Body of pancreas (tissue), 4 donors: Measurements from ENCODE around the gene AOC1. TPM values are rescaled to one million over a fixed set of nuclear protein-coding genes. Genes with fewer than 3 reads are reported as not detected.

ENCODE experiments used
- ATAC-seq: fragments of 150-250 bp; one replicate; pipeline ENCODE4 v1.9.1; 2016
- DNase-seq, 4 donors: peaks; one replicate each; pipeline ENCODE4 v3.0.0-alpha.2; 2019
- H3K27ac ChIP-seq, 4 donors: fragments of 200-600 bp; sonication (generic); 1 replicate in 3 of 4; 2 replicates in 1 of 4; pipeline versions ENCODE4 v1.5.1 to v1.6.1; 2016 to 2019; ENCODE audit warnings: mild to moderate bottlenecking in 1 of 4, mixed read lengths in 1 of 4, moderate library complexity in 1 of 4
- H3K27me3 ChIP-seq, 2 donors: fragments of 200-600 bp; sonication (generic); one replicate each; pipeline ENCODE4 v1.6.0; 2016; ENCODE audit warnings: mild to moderate bottlenecking in 1 of 2
- H3K36me3 ChIP-seq, 2 donors: fragments of 200-600 bp; sonication (generic); replicated peaks in 1 of 2; 2 replicates each; pipeline ENCODE4 v1.5.1; 2016; ENCODE audit warnings: low read depth in 2 of 2; ENCODE audit not compliant: insufficient read depth in 1 of 2
- H3K4me1 ChIP-seq: fragments of 200-600 bp; sonication (generic); one replicate; pipeline ENCODE4 v1.6.0; 2016
- H3K4me3 ChIP-seq, 2 donors: fragments of 200-600 bp; sonication (generic); 1 replicate in 1 of 2; 2 replicates in 1 of 2; pipeline ENCODE4 v1.5.1; 2016 to 2019
- H3K9me3 ChIP-seq, 3 donors: fragments of 200-600 bp; sonication (generic); 1 replicate in 2 of 3; 2 replicates in 1 of 3; pipeline ENCODE4 v1.5.1; 2016
- CTCF ChIP-seq, 7 experiments: fragments of 450-650 bp in 4 of 7; fragments of 200-600 bp in 3 of 7; sonication (generic) in 3 of 7; IDR thresholded peaks; one replicate each; pipeline ENCODE4 v1.5.1; 2016 to 2019; ENCODE audit warnings: antibody characterized with exemption in 7 of 7
- POLR2A ChIP-seq, 3 donors: fragments of 450-650 bp; IDR thresholded peaks; one replicate each; pipeline ENCODE4 v1.6.1; 2016; ENCODE audit warnings: antibody characterized with exemption in 3 of 3, mild to moderate bottlenecking in 2 of 3
- WGBS, 2 donors: methylation state at CpG; one replicate each; pipeline ENCODE4 v1.1.5; 2017; 5-methylcytosine and 5-hydroxymethylcytosine counted together
- intact Hi-C: fragments of 100-400 bp; cut with DNase I; formaldehyde crosslinking; loops from one replicate; pipeline ENCODE4 v1.15.1; 2023
- total RNA-seq, 2 donors: library from RNA; depleted of rRNA; stranded (reverse); fragments of >200 nt; gene quantifications; one replicate each; pipeline ENCODE4 v1.1.0, GENCODE V29; 2016

Gene AOC1
- total RNA-seq, 2 donors from 2014 or later = 1.6 TPM; not detected in 1

GRCh38 chr7:150890853-150891584 is 38.7 kb downstream of the AOC1 start:
- intact Hi-C loops = loop anchor here (10.0 kb wide), 1 partner anchor 224 kb away; no protein-coding TSS in a partner anchor
- H3K27me3 ChIP-seq = no peaks in the 10 kb centered on the region
- WGBS, 2 donors = 74 to 83% methylated on average over 2 of the region's 2 CpGs

GRCh38 chr7:150891740-150892139 is 39.4 kb downstream of the AOC1 start:
- H3K9me3 ChIP-seq = peaks cover 0 to 12% (median 0%) of the 10 kb centered on the region in 3 donors
- no peak for ATAC-seq
- intact Hi-C loops = loop anchor here (10.0 kb wide), 1 partner anchor 223 kb away; no protein-coding TSS in a partner anchor
- H3K27me3 ChIP-seq = no peaks in the 10 kb centered on the region
- no peak overlapping the region for H3K4me3 ChIP-seq
- H3K36me3 ChIP-seq = no peaks in the 10 kb centered on the region
- no peak for DNase-seq
- H3K27ac ChIP-seq = no peak overlapping the region
- 91 to 93% methylated on average over 5 of the region's 5 CpGs for WGBS, 2 donors
- no peak for TF ChIP-seq POLR2A (IDR thresholded peaks at IDR 0.05)
- TF ChIP-seq CTCF (IDR thresholded peaks at IDR 0.05) = no peak
- H3K4me1 ChIP-seq = no peaks in the 10 kb centered on the region

More at GRCh38 chr7:150890853-150891584, 38.7 kb downstream of the AOC1 start:
- H3K9me3 ChIP-seq = peaks cover 0 to 13% (median 0%) of the 10 kb centered on the region in 3 donors
- H3K4me1 ChIP-seq = no peaks in the 10 kb centered on the region
- no peak overlapping the region for H3K4me3 ChIP-seq
- H3K36me3 ChIP-seq = no peaks in the 10 kb centered on the region
- ATAC-seq (no peak), DNase-seq (no peak)
- no peak for TF ChIP-seq CTCF (IDR thresholded peaks at IDR 0.05)
- no peak for TF ChIP-seq POLR2A (IDR thresholded peaks at IDR 0.05)
- no peak overlapping the region for H3K27ac ChIP-seq

GRCh38 chr7:150895809-150896208 is 43.5 kb downstream of the AOC1 start:
- Histone ChIP-seq H3K9me3 (peaks cover 0 to 12% (median 0%) of the 10 kb centered on the region in 3 donors), H3K4me3 (no peak overlapping the region), H3K36me3 (no peaks in the 10 kb centered on the region), H3K4me1 (peaks cover 7% of the 10 kb centered on the region), H3K27ac (no peak overlapping the region), H3K27me3 (no peaks in the 10 kb centered on the region)
- WGBS, 2 donors = 56 to 79% methylated on average over 1 to 2 of the region's 2 CpGs
- TF ChIP-seq POLR2A (IDR thresholded peaks at IDR 0.05) (no peak), CTCF (IDR thresholded peaks at IDR 0.05) (no peak)
- intact Hi-C loops = loop anchor here (5.0 to 10.0 kb wide), 2 partner anchors 91 to 219 kb away; no protein-coding TSS in a partner anchor
- DNase-seq (no peak), ATAC-seq (no peak)

- DNase-seq (no peak), ATAC-seq (no peak)
- Histone ChIP-seq H3K4me1 (peaks cover 16% of the 10 kb centered on the region), H3K27ac (no peak overlapping the region), H3K36me3 (no peaks in the 10 kb centered on the region), H3K27me3 (no peaks in the 10 kb centered on the region), H3K4me3 (no peak overlapping the region), H3K9me3 (peaks cover 0 to 12% (median 0%) of the 10 kb centered on the region in 3 donors)
- WGBS, 2 donors = 23 to 38% methylated on average over 8 to 10 of the region's 10 CpGs
- intact Hi-C loops = loop anchor here (5.0 to 10.0 kb wide), 2 partner anchors 91 to 218 kb away; no protein-coding TSS in a partner anchor
- TF ChIP-seq POLR2A (IDR thresholded peaks at IDR 0.05) (no peak), CTCF (IDR thresholded peaks at IDR 0.05) (no peak)
Observed at GRCh38 chr7:150896562-150897209, 44.4 kb downstream of the AOC1 start.
